ENCODE data around the gene PDZD2.

GRCh38 chr5:31935496-31936369 is 296.8 kb downstream of the PDZD2 start:
- no peak for TF ChIP-seq POLR2A (IDR thresholded peaks at IDR 0.05)
- TF ChIP-seq, protein P1, sequence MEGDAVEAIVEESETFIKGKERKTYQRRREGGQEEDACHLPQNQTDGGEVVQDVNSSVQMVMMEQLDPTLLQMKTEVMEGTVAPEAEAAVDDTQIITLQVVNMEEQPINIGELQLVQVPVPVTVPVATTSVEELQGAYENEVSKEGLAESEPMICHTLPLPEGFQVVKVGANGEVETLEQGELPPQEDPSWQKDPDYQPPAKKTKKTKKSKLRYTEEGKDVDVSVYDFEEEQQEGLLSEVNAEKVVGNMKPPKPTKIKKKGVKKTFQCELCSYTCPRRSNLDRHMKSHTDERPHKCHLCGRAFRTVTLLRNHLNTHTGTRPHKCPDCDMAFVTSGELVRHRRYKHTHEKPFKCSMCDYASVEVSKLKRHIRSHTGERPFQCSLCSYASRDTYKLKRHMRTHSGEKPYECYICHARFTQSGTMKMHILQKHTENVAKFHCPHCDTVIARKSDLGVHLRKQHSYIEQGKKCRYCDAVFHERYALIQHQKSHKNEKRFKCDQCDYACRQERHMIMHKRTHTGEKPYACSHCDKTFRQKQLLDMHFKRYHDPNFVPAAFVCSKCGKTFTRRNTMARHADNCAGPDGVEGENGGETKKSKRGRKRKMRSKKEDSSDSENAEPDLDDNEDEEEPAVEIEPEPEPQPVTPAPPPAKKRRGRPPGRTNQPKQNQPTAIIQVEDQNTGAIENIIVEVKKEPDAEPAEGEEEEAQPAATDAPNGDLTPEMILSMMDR (IDR thresholded peaks at IDR 0.05) = no peak

All from testis (tissue), 2 donors.